Measurements from ENCODE around the gene NECTIN4.

DNA sequence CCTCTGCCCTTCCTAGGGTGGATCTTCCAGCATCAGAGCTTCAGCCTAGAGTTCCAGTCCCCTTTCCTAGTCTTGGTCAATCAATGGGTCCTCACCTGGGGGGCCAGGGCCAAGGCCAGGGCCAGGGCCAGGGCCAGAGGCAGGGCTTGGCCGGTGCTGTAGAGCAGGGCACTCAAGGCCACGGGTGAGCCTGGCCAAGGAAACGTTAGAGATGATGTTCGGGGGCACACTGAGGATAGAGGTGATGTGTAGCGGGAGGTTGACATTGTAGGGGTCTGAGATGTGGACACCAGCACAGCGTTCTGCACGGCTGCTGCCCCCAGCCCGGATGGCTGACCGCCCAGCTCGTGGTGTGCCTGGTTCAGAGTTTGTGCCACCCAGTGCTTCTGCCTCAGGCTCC, 38.1 kb downstream of the NECTIN4 start:
- TF ChIP-seq EP300 (IDR thresholded peaks at IDR 0.05) (no peak), POLR2AphosphoS5 (IDR thresholded peaks at IDR 0.05) (no peak), POLR2A (IDR thresholded peaks at IDR 0.05) (no peak)
- TF ChIP-seq, protein P1, sequence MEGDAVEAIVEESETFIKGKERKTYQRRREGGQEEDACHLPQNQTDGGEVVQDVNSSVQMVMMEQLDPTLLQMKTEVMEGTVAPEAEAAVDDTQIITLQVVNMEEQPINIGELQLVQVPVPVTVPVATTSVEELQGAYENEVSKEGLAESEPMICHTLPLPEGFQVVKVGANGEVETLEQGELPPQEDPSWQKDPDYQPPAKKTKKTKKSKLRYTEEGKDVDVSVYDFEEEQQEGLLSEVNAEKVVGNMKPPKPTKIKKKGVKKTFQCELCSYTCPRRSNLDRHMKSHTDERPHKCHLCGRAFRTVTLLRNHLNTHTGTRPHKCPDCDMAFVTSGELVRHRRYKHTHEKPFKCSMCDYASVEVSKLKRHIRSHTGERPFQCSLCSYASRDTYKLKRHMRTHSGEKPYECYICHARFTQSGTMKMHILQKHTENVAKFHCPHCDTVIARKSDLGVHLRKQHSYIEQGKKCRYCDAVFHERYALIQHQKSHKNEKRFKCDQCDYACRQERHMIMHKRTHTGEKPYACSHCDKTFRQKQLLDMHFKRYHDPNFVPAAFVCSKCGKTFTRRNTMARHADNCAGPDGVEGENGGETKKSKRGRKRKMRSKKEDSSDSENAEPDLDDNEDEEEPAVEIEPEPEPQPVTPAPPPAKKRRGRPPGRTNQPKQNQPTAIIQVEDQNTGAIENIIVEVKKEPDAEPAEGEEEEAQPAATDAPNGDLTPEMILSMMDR (IDR thresholded peaks at IDR 0.05): no peak

All from gastroesophageal sphincter (tissue), 3 donors.